NCI-H345 treated with DMSO at 0.1 percent for 48 hours (cell line): ENCODE results near the gene GAMT.
"Not testable (repeated sequence)": the region's sequence is repeated elsewhere in the genome, so short reads cannot be mapped to it uniquely, and the experiment has no call there.

Experiments used
- DNase-seq: peaks from one replicate; lab custom pipeline; 2025; ENCODE audit not compliant: unreplicated experiment; lab: John Stamatoyannopoulos, UW

The GAMT gene

GRCh38 chr19:1401138-1401888, at the start of gene GAMT:
GAMT (minus strand) TSS chr19:1401542; CDS start chr19:1401476, 66 bp downstream.
- DNase-seq, result no peak

GRCh38 chr19:1449467-1450442, 48.4 kb upstream of the GAMT start, which contains the start of gene APC2:
APC2 (plus strand) TSS chr19:1450121; CDS start chr19:1453002, 2,881 bp downstream.
- DNase-seq, result peak; percentile 57

- DNase-seq, result no peak
These were observed 46.6 kb upstream of the GAMT start for GRCh38 chr19:1447944-1448343.

- no peak for DNase-seq
These were observed 46.2 kb upstream of the GAMT start for GRCh38 chr19:1447504-1447903.

GRCh38 chr19:1446713-1447481, 45.6 kb upstream of the GAMT start:
- DNase-seq, result no peak

- DNase-seq, result peak; percentile 26
These were observed 44.8 kb upstream of the GAMT start for GRCh38 chr19:1445932-1446712.

GRCh38 chr19:1445185-1445931, 44.0 kb upstream of the GAMT start:
- DNase-seq, result peak; percentile 46

- DNase-seq, result no peak
These were observed 40.5 kb upstream of the GAMT start for GRCh38 chr19:1441677-1442438.

GRCh38 chr19:1441022-1441426, 39.7 kb upstream of the GAMT start:
- DNase-seq, result no peak

- no peak for DNase-seq
These were observed 39.1 kb upstream of the GAMT start for GRCh38 chr19:1440418-1440801.

GRCh38 chr19:1439525-1440417, 38.4 kb upstream of the GAMT start:
- not testable (repeated sequence) for DNase-seq

- no peak for DNase-seq
These were observed 37.6 kb upstream of the GAMT start for GRCh38 chr19:1438933-1439354.

GRCh38 chr19:1438035-1438932, 36.9 kb upstream of the GAMT start, which contains the start of gene RPS15:
RPS15 (plus strand) TSS chr19:1438396; CDS start chr19:1438426, 30 bp downstream.
- peak; percentile 92 for DNase-seq

- no peak for DNase-seq
These were observed 36.3 kb upstream of the GAMT start for GRCh38 chr19:1437609-1438008.

- DNase-seq, result no peak
These were observed 34.1 kb upstream of the GAMT start for GRCh38 chr19:1435378-1435989.

GRCh38 chr19:1434577-1435060, 33.3 kb upstream of the GAMT start:
- DNase-seq, result no peak
